OCI-M1 (cell line): ENCODE measurements around the gene C9.
"Not testable (repeated sequence)": the region's sequence is repeated elsewhere in the genome, so short reads cannot be mapped to it uniquely, and the experiment has no call there.

ENCODE experiments used
- DNase-seq: peaks from one replicate; lab custom pipeline; 2025; lab: John Stamatoyannopoulos, UW

The C9 gene

DNA sequence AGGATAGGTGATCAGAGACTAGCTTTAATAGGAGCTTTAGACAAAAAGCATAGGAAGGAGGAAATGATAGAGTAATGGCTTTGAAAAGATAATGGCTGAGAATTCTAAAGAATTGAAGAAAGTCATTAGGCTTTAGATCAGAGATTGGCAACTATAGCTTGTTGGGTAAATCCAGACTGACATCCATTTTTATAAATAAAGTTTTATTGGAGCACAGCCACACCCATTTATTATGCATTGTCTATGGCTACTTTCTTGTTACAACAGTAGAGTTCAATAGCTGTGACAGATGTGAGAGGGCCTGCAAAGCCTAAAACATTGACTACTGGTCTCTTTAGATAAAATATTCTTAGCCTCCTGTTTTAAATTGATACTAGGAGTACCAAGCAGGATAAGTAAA lies 104.2 kb downstream of the C9 start:
- DNase-seq = peak; percentile 35

DNA sequence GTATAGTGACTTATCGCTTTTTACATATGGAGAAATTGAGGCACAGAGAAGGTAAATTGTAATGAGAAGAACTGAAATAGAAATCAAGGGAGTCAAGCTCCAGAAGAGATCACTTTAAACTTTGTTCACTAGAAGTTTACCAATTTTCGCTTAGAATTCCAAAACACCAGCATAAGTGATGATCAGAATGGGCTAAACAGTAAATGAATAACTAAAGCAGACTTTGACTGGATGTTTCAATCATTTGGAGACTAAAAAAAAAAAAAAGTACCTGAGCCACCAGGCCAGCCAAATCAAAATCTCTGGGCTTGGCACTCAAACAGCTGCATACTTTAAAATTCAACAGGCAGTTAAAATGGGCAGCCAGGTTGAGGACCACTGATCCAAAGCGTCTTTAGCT lies 106.7 kb downstream of the C9 start:
- DNase-seq = no peak

DNA sequence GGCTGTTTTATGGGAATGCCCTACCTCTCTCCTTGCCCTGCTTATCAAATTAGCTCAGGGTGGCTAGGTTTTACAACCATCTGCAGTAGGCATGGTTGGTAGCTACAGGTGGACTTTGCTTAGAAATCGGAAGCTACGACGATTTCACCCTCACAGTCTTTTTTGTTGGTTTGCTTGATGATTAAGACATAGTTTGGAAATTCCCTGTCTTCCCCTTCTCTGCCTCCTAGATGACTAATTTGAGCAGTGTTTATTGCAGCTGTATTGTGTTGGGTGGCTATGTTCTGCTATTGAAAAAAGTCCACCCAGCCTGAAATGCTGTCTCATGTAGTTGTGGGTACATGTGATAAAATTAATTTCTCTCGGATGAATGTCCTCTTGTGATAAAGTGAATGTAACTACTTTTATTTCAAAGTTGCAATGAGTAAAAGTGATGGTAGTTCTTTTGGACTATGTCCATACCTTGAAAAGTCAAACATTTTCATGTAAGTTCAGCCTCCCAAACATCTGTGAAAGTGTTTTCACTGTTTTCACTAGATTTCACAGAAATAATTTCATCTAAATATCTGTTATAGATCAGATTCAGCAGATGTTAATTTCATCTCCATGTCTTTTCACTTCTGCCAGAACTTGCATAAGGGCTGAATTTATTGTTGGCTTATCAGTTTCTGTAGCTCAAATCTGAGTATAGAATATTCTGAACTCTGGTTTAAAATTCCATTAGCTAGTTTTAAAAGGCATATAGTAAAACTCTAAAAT lies 107.6 kb downstream of the C9 start:
- DNase-seq = peak; percentile 59

DNA sequence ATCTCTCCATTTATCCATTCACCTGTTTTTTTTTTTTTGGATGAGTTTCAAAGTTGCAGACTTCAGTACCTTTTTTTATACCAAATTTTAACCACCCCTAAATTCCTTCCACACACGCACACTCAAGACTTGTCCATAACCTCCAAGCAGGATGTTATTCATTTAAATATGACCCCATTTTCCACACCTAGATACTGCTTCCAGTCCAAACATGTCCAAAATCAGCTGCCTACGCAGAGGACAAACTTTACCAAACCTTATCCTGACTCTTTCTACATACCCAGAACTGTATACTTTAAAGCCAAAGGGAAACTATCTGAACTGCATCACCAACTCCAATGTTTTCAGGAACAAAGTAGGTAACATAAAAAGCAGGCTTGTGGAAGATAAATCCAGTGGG lies 108.9 kb downstream of the C9 start:
- no peak for DNase-seq

DNA sequence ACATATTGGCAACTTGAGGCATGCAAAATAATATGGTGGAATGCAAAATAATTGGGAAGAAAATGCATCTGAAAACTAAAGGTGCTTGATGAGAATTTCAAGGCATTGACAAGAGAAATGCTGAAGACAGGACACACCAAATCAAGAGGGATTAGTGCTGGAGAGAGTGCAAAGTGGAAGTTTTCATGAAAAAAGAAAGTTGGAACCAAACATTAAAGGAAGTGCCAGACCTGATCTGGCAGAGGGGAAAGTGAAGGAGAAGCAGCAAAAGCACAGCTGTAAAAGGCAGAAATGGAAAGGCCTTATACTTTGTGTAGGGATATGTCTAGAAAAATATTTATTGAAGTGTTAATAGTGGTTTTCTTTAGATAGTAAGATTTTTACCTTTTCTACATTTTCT lies 109.6 kb downstream of the C9 start:
- DNase-seq = peak; percentile 20

DNA sequence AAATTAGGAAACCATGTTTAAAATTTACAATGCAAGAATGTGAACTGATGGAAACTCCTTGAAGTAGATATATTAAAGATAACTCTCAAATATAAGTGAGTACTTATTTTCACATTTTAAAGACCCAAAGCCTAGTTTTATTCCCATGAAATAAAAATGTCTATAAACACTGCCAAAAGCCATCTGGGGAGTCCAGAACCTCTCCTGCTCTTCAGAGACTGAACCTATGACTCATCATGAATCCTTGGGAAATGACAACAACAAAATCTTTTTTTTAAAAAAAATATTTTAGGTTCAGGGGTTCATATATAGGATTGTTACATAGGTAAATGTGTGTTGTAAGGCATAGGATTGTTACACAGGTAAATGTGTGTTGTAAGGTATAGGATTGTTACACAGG lies 111.1 kb downstream of the C9 start:
- no peak for DNase-seq

DNA sequence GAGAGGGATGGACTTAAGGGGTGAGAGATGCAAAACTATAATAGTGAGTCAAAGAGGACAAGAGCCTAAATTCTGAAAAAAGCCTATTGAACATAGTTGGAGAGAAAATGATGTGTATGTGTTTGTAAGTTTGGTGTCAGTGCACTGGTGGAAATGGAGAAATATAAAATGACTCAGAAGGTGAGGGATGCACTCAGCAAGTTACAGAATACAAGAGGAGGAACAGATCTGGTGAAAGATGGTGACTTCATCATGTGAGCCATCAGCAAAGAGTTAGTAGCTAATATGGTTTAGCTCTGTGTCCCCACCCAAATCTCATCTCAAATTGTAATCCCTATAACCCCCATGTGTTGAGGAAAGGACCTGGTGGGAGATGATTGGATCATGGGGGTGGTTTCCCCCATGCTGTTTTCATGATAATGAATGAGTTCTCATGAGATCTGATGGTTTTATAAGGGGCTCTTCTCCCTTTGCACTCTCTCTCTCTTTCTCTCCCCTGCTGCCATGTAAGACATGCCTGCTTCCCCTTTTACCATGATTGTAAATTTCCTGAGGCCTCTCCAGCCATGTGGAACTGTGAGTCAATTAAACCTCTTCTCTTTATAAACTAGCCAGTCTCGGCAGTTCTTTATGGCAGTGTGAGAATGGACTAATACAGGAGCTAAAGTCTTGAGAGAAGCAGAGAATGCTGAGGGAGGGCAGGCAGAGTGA lies 114.6 kb downstream of the C9 start:
- no peak for DNase-seq

DNA sequence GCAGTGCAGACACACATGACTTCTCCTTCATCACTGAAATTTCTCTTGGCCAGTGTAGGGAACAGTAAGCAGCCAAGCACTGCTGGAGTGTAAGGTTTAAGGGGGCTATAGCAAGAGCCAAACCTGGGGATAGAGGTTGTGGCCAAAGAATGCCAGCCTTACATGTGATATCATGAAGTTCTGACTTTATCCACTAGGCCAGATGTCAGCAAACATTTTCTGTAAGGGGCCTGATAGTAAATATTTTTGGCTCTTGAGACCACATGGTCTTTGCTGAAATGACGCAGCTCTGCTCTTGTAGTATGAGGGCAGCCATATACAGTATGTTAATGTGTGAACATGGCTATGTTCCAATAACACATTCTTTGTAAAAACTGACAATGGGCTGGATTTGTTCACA lies 115.2 kb downstream of the C9 start:
- DNase-seq = peak; percentile 12

DNA sequence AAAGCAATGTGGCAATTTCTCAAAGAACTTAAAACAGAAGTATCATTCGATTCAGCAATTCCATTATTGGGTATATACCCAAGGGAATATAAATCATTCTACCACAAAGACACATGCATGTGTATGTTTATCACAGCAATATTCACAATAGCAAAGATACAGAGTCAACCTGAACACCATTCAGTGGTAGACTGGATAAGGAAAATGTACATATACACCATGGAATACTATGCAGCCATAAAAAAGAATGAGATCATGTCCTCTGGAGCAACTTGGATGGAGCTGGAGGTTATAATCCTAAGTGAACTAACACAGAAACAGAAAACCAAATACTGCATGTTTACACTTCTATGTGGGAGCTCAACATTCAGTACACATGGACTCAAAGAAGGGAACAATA lies 123.5 kb downstream of the C9 start:
- no peak for DNase-seq

DNA sequence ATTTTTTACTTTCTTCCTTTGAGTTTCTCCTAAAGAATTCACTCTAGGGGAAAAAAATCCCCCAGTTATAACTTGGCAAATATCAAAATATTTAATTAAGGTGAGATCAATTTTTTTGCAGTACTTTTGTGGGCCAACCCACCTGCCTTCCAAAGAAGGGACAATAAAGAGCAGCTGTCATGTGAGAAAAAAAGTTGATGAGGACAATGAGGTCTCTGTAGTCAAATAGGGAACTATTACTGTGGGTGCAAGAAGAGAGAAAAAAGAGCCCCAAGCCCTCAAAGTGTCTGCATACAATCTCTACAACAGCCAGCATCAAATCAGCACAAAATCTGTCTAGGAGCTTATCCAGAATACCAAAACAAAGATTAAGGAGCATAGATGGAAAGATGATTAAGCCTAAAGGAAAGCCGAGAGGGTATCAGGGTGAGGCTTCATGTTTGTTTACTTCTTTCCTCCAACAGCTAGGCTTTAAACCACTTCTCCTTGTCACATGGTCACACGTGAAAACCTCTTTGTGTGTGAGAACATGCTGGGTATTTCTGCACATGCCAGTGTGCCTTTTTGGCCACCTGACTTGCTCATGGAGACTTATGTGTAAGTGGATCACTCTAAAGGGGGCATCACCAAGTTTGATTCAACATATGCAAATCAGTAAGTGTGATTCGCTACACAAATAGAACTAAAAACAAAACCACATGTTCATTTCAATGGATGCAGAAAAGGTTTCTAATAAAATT lies 125.8 kb downstream of the C9 start:
- DNase-seq = no peak

DNA sequence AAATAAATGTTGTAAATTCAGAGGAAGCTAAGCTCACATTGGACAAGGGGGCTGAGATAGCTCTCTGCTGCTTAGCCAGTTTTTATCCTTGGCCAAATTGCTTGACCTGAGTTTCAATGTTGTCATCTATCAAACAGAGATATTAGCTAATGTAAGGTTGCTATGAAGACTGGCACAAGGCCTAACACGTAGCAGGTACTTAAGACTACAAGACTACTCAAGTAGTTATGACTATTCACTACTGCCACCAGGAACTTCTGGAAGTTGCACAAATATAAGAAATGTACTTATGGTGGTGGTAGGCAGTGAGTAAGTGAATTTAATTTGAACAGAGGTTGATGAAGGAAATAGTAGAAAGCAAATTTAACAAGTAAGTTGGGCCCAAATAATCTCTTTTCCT lies 127.6 kb downstream of the C9 start:
- no peak for DNase-seq

DNA sequence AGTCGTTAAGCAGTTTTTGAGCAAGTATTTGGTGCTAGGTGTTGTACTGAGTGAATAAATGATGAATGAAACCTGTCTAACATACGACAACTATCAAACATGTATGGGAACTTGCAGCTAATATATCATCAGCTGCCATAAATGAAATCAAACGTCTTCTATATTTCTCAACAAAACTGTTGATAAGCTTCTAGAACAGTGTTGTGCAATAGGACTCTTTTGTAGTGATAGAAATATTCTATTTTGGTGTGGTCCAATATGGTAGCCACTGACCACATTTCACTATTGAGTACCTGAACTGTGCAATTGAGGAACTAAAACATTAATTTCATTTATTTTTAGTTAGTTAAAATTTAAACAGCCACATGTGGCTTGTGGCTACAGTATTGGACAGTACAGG lies 128.6 kb downstream of the C9 start:
- DNase-seq = peak; percentile 35

DNA sequence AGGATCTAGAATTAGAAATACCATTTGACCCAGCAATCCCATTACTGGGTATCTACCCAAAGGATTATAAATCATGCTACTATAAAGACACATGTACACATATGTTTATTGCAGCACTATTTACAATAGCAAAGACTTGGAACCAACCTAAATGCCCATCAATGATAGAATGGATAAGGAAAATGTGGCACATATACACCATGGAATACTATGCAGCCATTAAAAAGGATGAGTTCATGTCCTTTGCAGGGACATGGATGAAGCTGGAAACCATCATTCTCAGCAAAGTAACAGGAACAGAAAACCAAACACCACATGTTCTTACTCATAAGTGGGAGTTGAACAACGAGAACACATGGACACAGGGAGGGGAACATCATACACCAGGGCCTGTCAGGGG lies 129.8 kb downstream of the C9 start:
- not testable (repeated sequence) for DNase-seq
